Measurements from ENCODE around the gene BEST4. TPM values are rescaled to one million over a fixed set of nuclear protein-coding genes. Genes with fewer than 3 reads are reported as not detected.

BEST4 gene
- total and polyA plus RNA-seq, 2 of the 13 experiments (the other 11 are each of a cell fraction or from before 2014, with no cell fraction given): 0.77 to 1.4 TPM

DNA sequence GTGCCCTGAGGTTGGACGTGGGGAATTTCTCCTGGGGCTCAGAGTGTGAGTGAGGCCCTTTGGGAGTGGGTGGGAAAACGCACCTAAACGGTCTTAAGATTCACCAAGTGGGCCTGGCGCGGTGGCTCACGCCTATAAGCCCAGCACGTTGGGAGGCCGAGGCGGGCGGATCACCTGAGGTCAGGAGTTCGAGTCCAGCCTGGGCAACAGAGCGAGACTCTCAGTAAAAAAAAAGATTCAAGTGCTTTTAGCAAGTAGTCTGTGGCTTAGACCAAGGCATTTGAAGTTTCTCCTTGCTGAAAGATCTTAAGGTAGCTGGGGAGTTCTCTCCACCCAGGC is 11.3 kb downstream of the BEST4 start (continued):
- TF ChIP-seq AGO2 (optimal IDR thresholded peaks at IDR 0.05; ENCODE audit: low read depth, low read length) (peak; percentile 5), ZNF616 (CRISPR knock-in tag; IDR thresholded peaks at IDR 0.05; ENCODE audit: low read depth) (no peak), ZNF329 (CRISPR knock-in tag; IDR thresholded peaks at IDR 0.05; ENCODE audit: low read depth) (no peak), ETV6 (CRISPR knock-in tag; conservative IDR thresholded peaks at IDR 0.05) (0 out of 2 replicates have a peak, but pooled peaks have one; percentile 44), YEATS2 (CRISPR knock-in tag; IDR thresholded peaks at IDR 0.05; ENCODE audit: borderline replicate concordance) (no peak), SSRP1 (CRISPR knock-in tag; IDR thresholded peaks at IDR 0.05) (0 out of 2 replicates have a peak, but pooled peaks have one; percentile 5), MED1 (CRISPR knock-in tag; IDR thresholded peaks at IDR 0.05) (no peak), SMC3 (IDR thresholded peaks at IDR 0.05; ENCODE audit: low read length) (no peak), ZNF33A (CRISPR knock-in tag; IDR thresholded peaks at IDR 0.05; ENCODE audit: borderline replicate concordance) (no peak), ZNF337 (CRISPR knock-in tag; IDR thresholded peaks at IDR 0.05; ENCODE audit: borderline replicate concordance, low read depth) (no peak), ZNF30 (CRISPR knock-in tag; IDR thresholded peaks at IDR 0.05) (no peak), ZNF558 (CRISPR knock-in tag; IDR thresholded peaks at IDR 0.05; ENCODE audit: borderline replicate concordance) (0 out of 2 replicates have a peak, but pooled peaks have one; percentile 19), ZNF724P (CRISPR knock-in tag; IDR thresholded peaks at IDR 0.05; ENCODE audit: borderline replicate concordance) (no peak)
- TF ChIP-seq, protein P1, sequence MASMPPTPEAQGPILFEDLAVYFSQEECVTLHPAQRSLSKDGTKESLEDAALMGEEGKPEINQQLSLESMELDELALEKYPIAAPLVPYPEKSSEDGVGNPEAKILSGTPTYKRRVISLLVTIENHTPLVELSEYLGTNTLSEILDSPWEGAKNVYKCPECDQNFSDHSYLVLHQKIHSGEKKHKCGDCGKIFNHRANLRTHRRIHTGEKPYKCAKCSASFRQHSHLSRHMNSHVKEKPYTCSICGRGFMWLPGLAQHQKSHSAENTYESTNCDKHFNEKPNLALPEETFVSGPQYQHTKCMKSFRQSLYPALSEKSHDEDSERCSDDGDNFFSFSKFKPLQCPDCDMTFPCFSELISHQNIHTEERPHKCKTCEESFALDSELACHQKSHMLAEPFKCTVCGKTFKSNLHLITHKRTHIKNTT (CRISPR knock-in tag; IDR thresholded peaks at IDR 0.05): no peak
- TF ChIP-seq, protein P2, sequence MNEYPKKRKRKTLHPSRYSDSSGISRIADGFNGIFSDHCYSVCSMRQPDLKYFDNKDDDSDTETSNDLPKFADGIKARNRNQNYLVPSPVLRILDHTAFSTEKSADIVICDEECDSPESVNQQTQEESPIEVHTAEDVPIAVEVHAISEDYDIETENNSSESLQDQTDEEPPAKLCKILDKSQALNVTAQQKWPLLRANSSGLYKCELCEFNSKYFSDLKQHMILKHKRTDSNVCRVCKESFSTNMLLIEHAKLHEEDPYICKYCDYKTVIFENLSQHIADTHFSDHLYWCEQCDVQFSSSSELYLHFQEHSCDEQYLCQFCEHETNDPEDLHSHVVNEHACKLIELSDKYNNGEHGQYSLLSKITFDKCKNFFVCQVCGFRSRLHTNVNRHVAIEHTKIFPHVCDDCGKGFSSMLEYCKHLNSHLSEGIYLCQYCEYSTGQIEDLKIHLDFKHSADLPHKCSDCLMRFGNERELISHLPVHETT (CRISPR knock-in tag; conservative IDR thresholded peaks at IDR 0.05): no peak
- TF ChIP-seq, protein P3, sequence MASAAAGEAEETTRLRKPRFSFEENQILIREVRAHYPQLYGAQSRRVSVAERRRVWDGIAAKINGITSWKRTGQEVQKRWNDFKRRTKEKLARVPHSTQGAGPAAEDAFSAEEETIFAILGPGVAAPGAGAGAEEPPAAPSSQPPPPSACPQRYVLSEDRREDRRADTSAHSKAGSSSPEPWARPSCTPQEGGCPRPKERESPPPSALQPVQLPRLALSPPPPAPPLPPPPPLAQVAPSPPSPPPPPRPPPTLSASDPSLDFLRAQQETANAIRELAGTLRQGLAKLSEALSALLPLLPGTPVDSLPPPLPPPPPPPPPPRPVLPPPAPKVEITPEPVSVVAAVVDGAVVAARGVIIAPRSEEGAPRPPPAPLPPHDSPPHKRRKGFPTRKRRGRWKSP (CRISPR knock-in tag; IDR thresholded peaks at IDR 0.05): peak; percentile 35; the same call in 1 of the 2 replicates

Data from HepG2 (cell line).